DOHH2 (cell line): Measurements from ENCODE around the gene SAMD8.
"Not testable (repeated sequence)": the region's sequence is repeated elsewhere in the genome, so short reads cannot be mapped to it uniquely, and the experiment has no call there.

Experiments
- H3F3A ChIP-seq: fragments of 200-600 bp; sonication (generic), shearing (Covaris generic); 2 replicates; pipeline ENCODE4 v1.6.0; 2016; ENCODE audit warnings: antibody characterized with exemption, mild to moderate bottlenecking; ENCODE audit not compliant: control insufficient read depth, insufficient read depth
- H3K27ac ChIP-seq: fragments of 200-600 bp; sonication (generic); 2 replicates; pipeline ENCODE4 v1.5.1; 2014; ENCODE audit warnings: low read depth, mild to moderate bottlenecking, low read length, moderate library complexity
- H3K27me3 ChIP-seq: fragments of 200-600 bp; sonication (generic); 2 replicates; pipeline ENCODE4 v1.6.1; 2014; ENCODE audit warnings: mild to moderate bottlenecking, low read length, mixed read lengths; ENCODE audit not compliant: control insufficient read depth
- H3K36me3 ChIP-seq: fragments of 200-600 bp; sonication (generic); 2 replicates; pipeline ENCODE4 v1.6.1; 2014; ENCODE audit warnings: mild to moderate bottlenecking, low read length, moderate library complexity, mixed read lengths; ENCODE audit not compliant: control insufficient read depth
- H3K4me1 ChIP-seq: fragments of 200-600 bp; sonication (generic); 2 replicates; pipeline ENCODE4 v1.6.1; 2014; ENCODE audit warnings: mild to moderate bottlenecking, low read length, mixed read lengths; ENCODE audit not compliant: control insufficient read depth
- H3K4me2 ChIP-seq: fragments of 200-600 bp; sonication (generic); 2 replicates; pipeline ENCODE4 v1.6.0; 2014; ENCODE audit warnings: mild to moderate bottlenecking, low read length, moderate library complexity
- H3K4me3 ChIP-seq: fragments of 200-600 bp; sonication (generic); 2 replicates; pipeline ENCODE4 v1.5.1; 2014; ENCODE audit warnings: mild to moderate bottlenecking, low read length, mixed read lengths
- H3K79me2 ChIP-seq: fragments of 200-600 bp; sonication (generic); 2 replicates; pipeline ENCODE4 v1.6.1; 2014; ENCODE audit warnings: mild to moderate bottlenecking, low read length, mixed read lengths; ENCODE audit not compliant: control insufficient read depth
- H3K9me2 ChIP-seq: fragments of 200-600 bp; sonication (generic); replicated peaks from 2 replicates; pipeline ENCODE4 v1.6.1; 2014; ENCODE audit warnings: mild to moderate bottlenecking, low read length, mixed read lengths; ENCODE audit not compliant: control insufficient read depth
- H3K9me3 ChIP-seq: fragments of 200-600 bp; sonication (generic); 2 replicates; pipeline ENCODE4 v1.6.1; 2014; ENCODE audit warnings: antibody characterized with exemption, low read length, mixed read lengths; ENCODE audit not compliant: control insufficient read depth, insufficient read depth
- H4K20me1 ChIP-seq: fragments of 200-600 bp; sonication (generic); 2 replicates; pipeline ENCODE4 v1.6.0; 2014; ENCODE audit warnings: low read depth, mild to moderate bottlenecking, antibody characterized with exemption, low read length, moderate library complexity; ENCODE audit not compliant: control insufficient read depth, insufficient read depth
- EZH2phosphoT487 ChIP-seq: fragments of 200-600 bp; sonication (generic); IDR thresholded peaks from 2 replicates; pipeline ENCODE4 v1.6.1; 2017; ENCODE audit warnings: borderline replicate concordance, mild to moderate bottlenecking, antibody characterized with exemption, low read length, moderate library complexity, mixed read lengths
- TF ChIP-seq, protein P1 (sequence below): fragments of 200-600 bp; sonication (generic); IDR thresholded peaks from one replicate; pipeline ENCODE4 v1.5.1; 2014; ENCODE audit warnings: antibody characterized with exemption, mild to moderate bottlenecking, low read depth, low read length; ENCODE audit not compliant: poor library complexity, severe bottlenecking

The SAMD8 gene

DNA sequence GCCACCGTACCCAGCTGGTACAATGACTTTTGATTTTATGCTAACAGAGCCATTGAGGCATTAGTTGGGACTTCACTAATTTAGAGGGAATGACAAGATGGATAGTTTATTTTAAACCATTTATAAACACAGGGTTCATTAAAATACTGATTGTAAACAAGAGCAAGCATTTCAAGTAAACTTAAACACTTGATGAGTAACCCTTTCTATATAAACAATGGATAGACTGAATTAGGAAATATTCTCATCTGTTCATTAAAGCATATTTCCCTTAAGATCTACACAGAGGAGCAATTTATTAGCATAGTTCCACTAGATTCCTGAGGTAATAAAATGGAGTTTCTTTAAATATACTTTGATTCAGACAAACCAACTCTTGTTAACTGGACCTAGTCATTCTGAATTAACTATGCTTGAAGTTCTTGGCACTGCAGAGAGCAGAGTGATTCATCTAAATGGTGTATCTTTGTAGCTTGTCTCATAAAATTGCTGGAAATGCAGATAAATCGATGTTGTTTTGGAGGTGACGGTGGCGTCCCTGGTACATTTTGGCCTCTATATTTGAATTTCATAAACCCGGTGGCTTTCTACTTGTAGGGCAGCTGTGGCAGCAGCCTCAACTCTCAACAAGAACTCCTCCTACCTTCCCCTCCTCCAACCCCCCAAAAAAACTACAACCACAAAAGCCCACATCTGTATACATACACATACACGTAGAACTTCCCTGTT, 83.7 kb downstream of the SAMD8 start:
- H3K4me1 ChIP-seq, result no peaks in the 10 kb centered on the region
- no peaks in the 10 kb centered on the region for H3K27me3 ChIP-seq
- no peaks in the 10 kb centered on the region for H3K9me2 ChIP-seq
- H3F3A ChIP-seq, result no peaks in the 10 kb centered on the region
- no peak overlapping the region for H3K4me3 ChIP-seq
- H3K79me2 ChIP-seq, result no peaks in the 10 kb centered on the region
- H3K4me2 ChIP-seq, result no peak overlapping the region
- no peak overlapping the region for H3K27ac ChIP-seq
- H4K20me1 ChIP-seq, result no peaks in the 10 kb centered on the region
- no peaks in the 10 kb centered on the region for H3K36me3 ChIP-seq
- no peaks in the 10 kb centered on the region for H3K9me3 ChIP-seq
- TF ChIP-seq, protein P1, sequence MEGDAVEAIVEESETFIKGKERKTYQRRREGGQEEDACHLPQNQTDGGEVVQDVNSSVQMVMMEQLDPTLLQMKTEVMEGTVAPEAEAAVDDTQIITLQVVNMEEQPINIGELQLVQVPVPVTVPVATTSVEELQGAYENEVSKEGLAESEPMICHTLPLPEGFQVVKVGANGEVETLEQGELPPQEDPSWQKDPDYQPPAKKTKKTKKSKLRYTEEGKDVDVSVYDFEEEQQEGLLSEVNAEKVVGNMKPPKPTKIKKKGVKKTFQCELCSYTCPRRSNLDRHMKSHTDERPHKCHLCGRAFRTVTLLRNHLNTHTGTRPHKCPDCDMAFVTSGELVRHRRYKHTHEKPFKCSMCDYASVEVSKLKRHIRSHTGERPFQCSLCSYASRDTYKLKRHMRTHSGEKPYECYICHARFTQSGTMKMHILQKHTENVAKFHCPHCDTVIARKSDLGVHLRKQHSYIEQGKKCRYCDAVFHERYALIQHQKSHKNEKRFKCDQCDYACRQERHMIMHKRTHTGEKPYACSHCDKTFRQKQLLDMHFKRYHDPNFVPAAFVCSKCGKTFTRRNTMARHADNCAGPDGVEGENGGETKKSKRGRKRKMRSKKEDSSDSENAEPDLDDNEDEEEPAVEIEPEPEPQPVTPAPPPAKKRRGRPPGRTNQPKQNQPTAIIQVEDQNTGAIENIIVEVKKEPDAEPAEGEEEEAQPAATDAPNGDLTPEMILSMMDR, result no peak
- no peak for TF ChIP-seq EZH2phosphoT487

DNA sequence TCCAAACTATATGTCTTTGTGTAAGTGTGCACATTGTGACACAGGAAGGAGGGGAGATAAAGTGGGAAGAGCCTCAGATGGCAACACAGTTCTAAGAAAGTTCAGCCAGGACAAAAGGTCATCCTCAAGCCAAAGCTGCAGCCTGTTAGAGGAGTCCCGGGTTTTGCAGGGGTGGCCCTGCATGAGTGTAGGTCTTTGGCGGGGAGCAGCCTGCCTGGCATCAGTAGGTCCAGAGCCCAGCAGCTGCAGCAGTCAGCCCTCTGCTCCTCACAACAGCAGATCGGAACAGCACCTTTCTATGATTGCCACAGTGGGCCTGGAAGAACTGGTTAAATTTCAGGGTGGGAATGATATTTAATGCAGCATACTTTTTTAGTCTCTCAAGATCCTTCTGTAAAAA, 85.6 kb downstream of the SAMD8 start:
- no peaks in the 10 kb centered on the region for H3K27me3 ChIP-seq
- TF ChIP-seq, protein P1, result no peak
- TF ChIP-seq EZH2phosphoT487, result no peak
- no peaks in the 10 kb centered on the region for H3K9me2 ChIP-seq
- no peak overlapping the region for H3K27ac ChIP-seq
- no peak overlapping the region for H3K4me2 ChIP-seq
- H3K4me1 ChIP-seq, result no peaks in the 10 kb centered on the region
- no peaks in the 10 kb centered on the region for H3K79me2 ChIP-seq
- H3K36me3 ChIP-seq, result no peaks in the 10 kb centered on the region
- H3K4me3 ChIP-seq, result no peak overlapping the region
- H3F3A ChIP-seq, result no peaks in the 10 kb centered on the region
- H4K20me1 ChIP-seq, result no peaks in the 10 kb centered on the region
- H3K9me3 ChIP-seq, result no peaks in the 10 kb centered on the region

GRCh38 chr10:75197906-75198305, 86.5 kb downstream of the SAMD8 start:
- Histone ChIP-seq H3K36me3 (no peaks in the 10 kb centered on the region), H3K4me2 (no peak overlapping the region), H3K9me2 (no peaks in the 10 kb centered on the region), H3K9me3 (no peaks in the 10 kb centered on the region), H3K4me3 (no peak overlapping the region), H3K27me3 (no peaks in the 10 kb centered on the region), H3K27ac (no peak overlapping the region), H4K20me1 (no peaks in the 10 kb centered on the region), H3K4me1 (no peaks in the 10 kb centered on the region), H3K79me2 (no peaks in the 10 kb centered on the region), H3F3A (no peaks in the 10 kb centered on the region)
- no peak for TF ChIP-seq EZH2phosphoT487
- TF ChIP-seq, protein P1, result no peak

DNA sequence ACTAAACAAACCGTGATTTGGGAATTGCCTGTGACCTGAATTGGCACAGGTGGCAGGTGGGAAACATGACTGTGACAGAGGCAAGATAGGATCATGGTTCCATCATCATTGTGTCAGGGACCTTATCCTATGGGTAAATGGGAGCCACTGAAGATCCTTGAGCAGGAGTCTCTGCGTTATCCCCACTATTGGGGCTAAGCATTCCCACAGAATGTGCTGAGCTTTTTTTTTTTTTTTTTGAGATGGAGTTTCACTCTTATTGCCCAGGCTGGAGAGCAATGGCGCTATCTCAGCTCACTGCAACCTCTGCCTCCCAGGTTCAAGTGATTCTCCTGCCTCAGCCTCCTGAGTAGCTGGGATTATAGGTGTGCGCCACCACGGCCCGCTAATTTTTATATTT, 88.5 kb downstream of the SAMD8 start:
- not testable (repeated sequence) for H3K9me2 ChIP-seq, H3K27ac ChIP-seq, H3K36me3 ChIP-seq, H3K79me2 ChIP-seq, H3K4me2 ChIP-seq, H4K20me1 ChIP-seq, H3K27me3 ChIP-seq, H3K4me3 ChIP-seq, H3K4me1 ChIP-seq, H3F3A ChIP-seq, H3K9me3 ChIP-seq
